SKM-1 (cell line): ENCODE measurements around the gene HSPA12B.

Source experiments
- DNase-seq: peaks from one replicate; lab custom pipeline; 2025; ENCODE audit not compliant: unreplicated experiment; lab: John Stamatoyannopoulos, UW

Gene HSPA12B

DNA sequence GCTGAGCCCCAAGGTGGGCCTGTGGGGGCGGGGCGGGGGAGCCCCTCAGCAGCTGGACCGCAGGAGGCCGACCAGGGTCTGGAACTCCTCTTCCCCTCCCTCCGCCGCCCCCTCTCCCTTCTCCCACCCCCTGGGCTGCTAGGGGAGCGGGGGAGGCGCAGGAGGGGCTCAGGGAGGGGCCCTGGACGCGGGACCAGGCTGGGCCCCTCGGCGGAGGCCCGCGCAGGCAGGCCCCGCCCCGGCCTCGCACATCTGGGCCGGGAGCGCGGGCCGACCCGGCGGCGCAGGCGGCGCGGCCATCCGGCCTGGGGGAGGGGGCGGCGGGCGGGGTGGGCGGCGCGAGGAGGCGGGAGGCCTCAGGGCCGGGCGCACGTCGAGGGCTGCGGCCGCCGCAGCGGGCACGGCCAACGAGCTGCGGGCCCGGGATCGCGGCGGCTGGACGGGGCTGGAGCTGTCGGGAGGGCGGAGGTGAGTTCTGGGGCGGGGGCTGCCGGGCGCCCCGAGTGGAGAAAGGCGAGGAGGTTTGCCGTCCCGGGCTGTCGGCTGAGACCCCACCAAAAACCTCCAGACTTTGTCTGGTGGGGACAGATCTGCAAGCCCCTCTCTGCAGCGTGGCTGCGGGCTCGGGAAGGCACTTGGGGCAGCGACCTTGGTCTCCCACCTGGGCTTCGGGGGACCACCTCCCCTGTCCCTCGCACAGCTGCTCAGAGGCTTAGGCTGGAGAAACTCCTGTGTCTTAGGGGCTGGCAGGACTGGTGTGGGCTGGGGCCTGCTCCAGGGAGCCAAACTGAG lies at the start of gene HSPA12B:
TSS of gene HSPA12B (plus strand) at position 359 of the 792 bp plus-strand sequence. CDS start 5,990 bp downstream, outside the sequence.
- DNase-seq = no peak

DNA sequence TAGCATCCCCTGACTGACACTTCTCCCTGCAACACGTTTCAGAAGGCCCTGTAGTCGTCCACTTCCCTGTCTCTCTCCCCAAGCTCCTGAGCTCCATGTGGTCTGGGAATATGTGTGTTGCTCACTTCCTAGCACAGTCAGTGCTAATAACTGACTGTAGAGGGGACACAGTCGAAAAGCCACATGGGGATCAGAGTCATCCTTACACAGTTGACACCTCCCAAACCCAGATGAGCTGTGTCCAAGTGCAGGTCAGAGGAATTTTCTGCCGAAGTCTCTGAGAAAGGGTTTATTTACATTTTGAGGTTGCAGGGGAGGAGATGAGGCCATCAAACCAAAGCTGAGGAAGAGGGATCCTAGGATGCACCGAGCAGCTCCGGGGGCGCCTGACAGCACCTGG lies 47.1 kb upstream of the HSPA12B start:
- DNase-seq = no peak

DNA sequence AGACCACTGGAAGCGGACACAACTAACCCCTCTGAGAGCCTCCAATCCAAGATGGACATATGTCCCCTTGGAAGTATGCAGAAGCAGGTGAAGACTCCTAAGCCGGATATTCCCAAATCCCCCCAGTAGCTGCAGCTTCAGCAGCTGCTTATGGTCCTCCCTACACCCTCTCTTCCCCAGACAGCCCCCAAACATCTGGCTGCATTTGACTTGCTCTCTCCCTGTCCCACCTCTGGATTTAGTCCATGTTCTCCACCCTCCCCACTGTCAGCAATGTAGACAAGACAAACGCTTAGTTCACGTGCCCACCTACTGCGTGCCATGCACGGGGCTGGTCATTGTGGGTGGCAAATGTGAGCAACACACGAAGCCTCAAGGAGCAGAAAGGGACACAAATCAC lies 46.1 kb upstream of the HSPA12B start:
- no peak for DNase-seq

DNA sequence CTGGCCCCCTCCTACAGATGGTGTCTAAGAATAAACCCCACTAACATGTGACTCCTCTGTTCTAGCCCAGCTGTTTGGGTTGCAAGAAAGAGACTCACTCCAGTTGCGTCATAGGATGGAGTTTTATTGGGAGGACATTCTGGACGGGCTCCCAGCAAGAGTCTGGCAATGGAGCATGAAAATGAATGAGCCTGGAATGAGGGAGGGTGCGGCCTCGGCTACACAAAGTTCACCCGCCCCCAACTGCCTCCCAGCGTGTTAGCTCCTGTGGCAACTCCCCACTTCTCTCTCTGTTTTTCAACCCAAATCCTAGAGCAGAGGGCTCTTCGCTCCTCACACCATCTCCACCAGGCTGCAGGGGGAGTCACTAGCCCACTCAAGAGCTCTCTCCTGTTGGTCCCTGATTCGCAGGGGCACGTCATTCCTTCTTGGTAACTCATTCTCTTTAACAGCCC lies 45.6 kb upstream of the HSPA12B start:
- no peak for DNase-seq

DNA sequence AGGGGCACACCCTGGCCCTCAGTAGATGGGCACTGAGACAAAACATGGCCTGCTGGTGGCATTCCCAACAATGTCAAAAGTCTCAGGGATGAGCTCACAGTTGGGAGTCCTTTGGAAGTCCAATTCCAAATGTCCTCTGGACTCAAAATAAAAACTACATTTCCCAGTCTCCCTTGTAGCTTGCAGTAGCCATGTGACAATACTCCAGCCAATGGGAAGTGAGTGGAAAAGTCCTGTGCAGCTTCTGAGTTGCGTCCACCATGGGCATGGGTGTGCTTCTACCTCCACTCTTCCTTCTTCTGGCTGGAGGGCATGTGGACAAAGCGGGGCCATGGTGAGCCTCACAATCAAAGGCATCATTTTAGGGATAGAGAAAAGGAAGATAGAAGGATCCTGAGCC lies 44.8 kb upstream of the HSPA12B start:
- no peak for DNase-seq

DNA sequence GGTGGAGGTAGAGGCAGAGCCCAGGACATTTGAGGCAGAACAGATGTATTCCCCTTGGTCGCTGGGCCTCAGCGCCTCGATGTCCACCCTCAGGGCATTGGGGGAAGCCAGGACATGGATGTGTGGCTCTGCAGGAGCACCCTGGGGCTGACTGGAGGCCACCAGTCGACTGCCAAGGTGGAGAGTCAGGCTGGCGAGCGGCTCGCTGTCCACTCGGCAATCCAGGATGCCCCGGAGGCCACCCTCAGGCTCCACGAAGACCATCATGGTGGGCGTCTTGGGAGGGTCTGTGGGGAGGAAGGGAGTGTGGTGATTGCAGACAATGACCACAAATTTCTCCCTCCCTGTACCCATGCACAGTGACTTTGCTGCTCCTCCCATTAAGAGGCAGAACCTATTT lies 42.5 kb upstream of the HSPA12B start:
- no peak for DNase-seq

GRCh38 chr20:3690413-3690812 lies 42.1 kb upstream of the HSPA12B start:
- no peak for DNase-seq

- DNase-seq = no peak
Measured at GRCh38 chr20:3691306-3691705, 41.2 kb upstream of the HSPA12B start.

GRCh38 chr20:3691897-3692296 lies 40.6 kb upstream of the HSPA12B start:
- no peak for DNase-seq

GRCh38 chr20:3692706-3693294 lies 39.7 kb upstream of the HSPA12B start:
- no peak for DNase-seq

DNA sequence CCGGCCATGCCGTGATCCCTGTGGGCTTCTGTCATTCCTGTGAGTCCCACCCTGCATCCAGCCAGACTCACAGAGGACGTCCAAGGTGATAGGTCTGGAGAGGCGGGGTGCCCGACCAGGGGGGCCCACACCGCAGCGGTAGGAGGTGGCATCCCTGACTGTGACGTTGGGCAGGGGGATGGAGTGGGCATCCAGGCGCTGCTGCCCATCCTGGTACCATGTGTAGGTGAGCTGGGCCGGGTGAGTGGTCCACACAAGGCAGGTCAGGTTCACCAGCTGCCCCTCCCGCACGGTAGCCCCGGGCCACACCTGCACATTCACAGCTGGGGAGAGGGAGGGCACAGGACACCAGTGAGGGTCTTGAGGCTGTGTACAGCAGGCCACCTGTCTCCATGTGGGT lies 39.1 kb upstream of the HSPA12B start:
- no peak for DNase-seq

DNA sequence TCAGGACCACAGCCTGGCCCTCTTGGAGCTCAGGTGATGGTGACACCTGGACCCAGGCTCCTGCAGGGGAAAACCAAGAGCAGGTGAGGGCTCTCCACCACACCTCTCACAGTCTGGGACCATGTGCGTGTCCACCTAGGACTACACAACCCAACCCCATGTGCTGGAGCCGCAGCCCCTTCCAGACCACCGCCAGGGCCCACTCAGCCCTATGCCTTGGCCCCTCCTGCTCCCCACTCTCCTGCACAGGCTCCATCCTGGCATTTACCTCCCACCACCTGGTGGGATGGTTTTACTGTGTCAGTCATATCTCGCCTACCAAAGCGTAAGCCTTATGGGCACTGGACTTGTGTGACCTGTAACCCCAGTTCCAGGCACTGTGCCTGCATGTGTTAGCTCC lies 37.6 kb upstream of the HSPA12B start:
- DNase-seq = no peak

DNA sequence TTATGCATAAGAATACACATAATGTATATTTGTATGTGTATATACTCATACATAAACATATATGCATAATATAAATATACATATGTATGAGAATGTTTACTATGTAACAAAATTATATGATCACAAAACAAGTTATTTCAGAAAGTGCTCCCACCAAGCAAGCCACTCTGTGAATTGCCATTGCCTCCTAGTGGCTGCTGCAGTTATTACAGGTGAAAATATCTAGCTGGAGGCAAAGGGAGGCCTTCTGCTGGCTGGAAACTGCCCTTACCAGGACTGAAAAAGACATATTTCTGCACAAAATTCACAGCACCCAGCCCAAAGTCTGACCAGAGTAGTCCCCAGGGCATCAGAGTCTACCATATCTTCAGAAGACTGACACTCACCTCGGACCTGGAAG lies 36.3 kb upstream of the HSPA12B start:
- DNase-seq = no peak

DNA sequence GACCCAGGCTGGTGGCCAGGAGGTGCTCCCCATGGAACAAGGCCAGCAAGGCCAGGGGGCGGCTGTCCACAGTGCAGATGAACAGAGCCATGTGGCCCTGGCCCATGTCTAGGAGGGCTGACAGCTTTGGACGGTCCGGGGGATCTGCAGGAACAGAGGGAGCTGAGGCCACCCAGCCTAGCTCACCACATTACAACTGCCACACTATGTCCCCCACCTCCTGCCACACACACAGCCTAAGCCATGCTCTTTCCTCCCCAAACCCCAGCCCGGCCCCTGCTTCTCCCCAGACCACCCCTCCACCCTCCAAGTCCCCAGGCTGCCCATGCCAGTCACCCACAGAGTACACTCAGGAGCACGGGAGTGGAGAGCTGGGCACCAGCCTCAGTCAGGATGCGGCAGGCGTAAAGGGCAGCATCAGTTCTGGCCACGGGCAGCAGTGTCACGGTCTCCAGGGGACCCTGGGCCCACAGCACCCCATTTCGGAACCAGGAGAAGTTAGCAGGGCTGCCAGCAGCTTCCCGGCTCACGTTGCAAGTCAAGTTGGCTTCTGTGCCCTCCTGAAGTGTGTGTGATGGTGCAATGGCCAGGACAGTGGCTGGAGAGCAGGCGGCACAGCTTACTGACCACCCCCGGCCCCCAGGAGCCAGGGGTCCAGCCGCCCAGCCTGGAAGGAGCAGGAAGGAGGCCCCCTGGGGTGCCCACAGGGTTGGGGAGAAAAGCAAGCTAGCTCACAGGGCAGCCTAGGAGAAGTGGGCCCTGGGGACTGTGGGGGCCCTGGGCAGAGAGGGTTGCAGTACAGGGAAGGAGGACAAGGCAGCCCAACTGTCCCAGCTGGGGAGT lies 35.5 kb upstream of the HSPA12B start:
- no peak for DNase-seq

DNA sequence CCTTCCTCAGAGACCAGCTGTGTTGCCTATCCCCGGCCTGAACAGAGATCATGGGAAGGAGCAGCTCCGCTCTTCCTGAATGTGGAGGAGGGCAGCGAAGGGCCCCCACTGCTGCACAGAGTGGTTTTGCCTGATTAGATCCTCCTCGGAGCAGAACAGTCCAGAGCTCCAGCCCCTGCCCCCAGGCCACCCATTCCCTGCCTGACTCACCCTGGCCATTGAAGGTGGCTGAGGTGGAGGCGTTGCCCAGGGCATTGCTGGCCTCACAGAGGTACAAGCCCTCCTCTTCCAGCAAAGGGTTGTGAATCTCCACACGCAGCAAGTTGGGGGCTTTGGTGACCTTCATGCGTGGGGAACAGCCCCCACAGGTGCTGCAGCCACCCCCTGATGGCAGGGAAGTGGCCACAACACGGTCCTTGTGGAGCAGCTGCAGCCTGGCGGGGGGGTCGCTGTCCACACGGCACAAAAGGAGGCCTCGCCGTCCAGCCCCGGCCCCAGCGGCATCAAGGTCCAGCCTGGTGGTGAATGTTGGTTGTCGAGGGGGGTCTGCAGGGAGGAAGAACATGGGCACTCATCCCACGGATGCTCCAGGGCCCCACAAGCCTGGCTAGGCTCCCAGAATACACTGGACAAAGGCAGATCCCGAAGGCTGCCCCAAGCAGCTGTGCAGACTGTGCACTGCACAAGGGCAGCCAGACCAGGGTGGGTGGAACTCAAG lies 34.7 kb upstream of the HSPA12B start:
- no peak for DNase-seq

- no peak for DNase-seq
Measured at GRCh38 chr20:3698591-3699001, 33.9 kb upstream of the HSPA12B start.

DNA sequence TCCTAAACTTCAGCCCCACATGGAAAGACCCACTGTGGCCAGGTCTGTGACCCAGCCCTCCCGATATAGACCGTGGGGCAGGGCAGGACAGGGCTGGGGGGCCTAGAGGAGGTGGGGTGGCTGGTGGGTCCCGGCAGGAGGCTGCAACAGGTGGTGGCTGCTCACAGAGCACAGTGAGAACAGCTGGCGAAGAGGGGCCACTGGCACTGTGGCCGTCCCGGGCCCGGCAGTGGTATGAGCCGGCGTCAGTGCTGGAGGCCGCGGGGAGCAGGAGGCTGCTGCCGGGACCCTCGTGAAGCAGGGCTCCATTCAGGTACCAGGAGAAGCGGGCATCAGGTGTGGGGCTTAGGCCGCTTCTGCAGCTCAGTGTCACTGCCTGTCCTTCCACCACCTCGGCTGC lies 33.4 kb upstream of the HSPA12B start:
- DNase-seq = no peak

GRCh38 chr20:3701061-3701998 lies 31.2 kb upstream of the HSPA12B start:
- DNase-seq = no peak

DNA sequence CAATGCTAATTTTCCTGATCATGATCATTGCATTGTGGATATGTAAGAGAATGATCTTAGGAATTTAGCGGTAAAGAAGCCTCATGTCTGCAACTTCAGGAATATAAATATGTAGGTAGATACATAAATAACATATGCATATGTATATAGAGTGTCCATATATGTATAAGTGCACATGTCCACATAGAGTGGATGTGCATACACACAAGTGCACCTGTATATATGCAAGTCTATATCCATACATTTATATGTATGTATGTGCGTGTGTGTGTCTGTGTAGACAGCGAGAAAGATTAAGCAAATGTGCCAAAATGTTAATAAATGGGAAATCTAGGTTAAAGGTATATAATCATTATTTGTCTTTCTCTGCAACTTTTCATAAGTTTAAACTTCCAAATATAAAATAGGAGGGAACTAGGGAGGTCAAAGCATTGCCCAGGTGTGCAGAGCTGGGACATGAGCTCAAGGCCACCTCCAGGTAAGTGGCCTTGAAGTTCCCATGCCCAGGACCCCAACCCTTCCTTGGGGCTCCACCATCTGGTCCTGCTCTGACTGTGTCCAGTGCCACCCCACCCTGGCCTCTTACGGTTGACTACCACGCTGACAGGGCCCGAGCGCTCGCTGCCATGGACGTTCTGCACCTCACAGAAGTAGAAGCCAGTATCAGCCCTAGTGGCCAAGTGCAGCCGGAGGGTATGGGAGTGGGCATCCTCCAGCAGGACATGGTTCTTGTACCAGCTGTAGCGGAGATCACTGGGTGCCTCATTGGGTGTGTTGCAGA lies 29.7 kb upstream of the HSPA12B start:
- no peak for DNase-seq
